COLO668 (cell line): Measurements from ENCODE around the gene VIPR2.

ENCODE experiments used
- DNase-seq: peaks from one replicate; lab custom pipeline; 2025; ENCODE audit not compliant: unreplicated experiment; lab: John Stamatoyannopoulos, UW

VIPR2 gene

GRCh38 chr7:159158125-159158887 lies 13.6 kb upstream of the VIPR2 start:
- no peak for DNase-seq

- no peak for DNase-seq
These were observed 13.0 kb upstream of the VIPR2 start for GRCh38 chr7:159157714-159158113.

GRCh38 chr7:159156436-159157245 lies 12.0 kb upstream of the VIPR2 start:
- DNase-seq = no peak

GRCh38 chr7:159155410-159155809 lies 10.7 kb upstream of the VIPR2 start:
- DNase-seq = no peak

DNA sequence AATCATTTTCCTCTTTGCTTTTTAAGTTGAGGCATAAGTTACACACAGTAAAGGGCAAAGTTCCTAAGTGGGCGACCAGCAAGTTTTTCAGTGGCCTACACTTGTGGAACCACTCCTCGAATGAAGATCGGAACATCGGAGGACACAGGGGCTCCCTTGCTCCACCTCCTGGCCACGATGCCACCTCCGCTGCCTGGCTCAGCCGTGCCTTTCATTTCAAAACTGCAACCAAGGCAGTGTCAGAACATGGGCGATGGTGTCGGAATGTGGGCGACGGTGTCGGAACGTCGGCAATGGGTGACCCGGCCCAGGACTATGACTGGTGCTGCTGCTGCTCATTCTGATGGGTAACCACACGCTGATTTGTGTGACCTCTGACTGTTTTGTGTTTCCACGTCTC lies 9.6 kb upstream of the VIPR2 start:
- peak; percentile 22 for DNase-seq

DNA sequence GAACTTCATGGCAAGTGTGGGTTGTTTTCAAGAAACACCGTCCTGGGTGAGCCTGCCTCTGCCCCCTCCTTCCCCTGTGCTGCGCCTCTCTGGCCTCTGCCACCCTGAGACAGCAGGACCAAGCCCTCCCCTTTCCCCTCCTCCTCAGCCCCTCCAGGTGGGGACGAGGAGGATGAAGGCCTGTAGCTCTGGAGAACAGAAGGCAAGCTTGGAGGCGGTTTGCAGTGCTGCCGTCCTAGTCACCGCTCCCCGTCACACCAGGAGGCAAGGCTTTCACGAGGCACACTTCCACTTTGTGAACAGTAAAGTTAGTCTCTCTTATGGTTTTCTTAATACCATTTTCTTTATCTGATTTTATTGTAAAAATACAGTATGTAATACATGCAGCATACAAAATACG lies 8.8 kb upstream of the VIPR2 start:
- no peak for DNase-seq

GRCh38 chr7:159152816-159153215 lies 8.1 kb upstream of the VIPR2 start:
- DNase-seq = no peak

GRCh38 chr7:159151231-159151630 lies 6.6 kb upstream of the VIPR2 start:
- no peak for DNase-seq

DNA sequence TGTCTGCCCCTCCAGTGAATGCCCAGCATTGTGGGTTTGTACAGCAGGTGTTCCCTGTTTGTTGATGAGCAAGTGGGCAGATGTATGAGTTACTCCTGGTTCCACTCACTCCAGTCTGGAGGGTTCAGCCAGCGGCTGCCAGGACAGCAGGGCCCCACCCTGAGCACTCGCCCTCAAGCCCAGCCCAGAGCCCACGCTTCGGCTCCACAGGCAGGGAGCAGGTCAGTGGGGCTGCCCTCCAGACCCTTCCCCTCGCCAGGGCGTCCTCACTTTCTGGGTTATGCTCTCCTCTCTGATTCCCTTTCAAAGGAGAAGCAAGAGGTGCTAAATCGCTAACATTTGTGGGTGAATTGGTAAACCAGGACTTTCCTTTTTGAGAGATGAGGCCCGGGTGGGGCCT lies 4.8 kb upstream of the VIPR2 start:
- peak; percentile 68 for DNase-seq

DNA sequence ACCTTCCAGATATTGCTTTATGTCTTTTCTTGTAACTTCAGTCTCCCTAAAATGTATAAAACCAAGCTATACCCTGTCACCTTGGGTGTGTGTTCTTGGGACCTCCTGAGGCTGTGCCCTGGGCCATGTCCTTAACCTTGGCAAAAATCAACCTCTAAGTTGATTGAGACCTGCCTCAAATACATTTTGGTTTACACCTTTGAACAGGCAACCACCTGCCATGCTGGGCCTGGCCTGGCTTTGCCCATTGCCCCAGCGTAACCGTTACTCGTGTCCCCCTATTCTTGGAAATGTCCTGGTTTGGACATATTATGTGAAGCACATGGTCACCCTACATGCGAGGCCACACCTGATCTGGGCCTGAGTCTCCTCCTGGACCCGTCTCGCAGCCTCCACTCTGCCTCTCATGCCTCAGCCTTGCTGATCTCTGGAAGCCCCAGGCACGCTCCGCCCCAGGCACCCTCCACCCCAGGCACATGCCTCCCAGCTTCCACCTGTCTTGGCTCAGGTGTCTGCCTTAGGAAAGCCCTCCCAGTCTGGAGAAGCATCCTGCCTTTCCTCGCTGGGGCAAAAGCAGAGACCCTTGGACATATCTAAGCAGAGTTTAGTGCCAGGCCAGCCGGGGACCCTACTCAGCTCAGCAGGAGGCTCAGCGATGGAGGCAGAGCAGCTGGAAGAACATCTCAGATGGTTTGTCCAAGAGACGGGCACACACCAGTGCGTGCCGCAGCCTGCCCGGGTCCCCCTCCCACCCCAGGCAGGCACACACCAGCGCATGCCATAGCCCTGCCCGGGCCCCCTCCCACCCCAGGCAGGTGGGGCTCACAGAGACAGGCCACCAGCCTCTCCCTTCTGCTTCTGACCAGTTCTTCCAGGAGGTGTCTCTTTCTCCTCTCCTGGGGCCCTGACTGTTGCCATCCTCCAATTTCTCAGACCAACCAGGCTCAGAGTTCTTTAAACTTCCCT lies 4.0 kb upstream of the VIPR2 start:
- DNase-seq = peak; percentile 46

DNA sequence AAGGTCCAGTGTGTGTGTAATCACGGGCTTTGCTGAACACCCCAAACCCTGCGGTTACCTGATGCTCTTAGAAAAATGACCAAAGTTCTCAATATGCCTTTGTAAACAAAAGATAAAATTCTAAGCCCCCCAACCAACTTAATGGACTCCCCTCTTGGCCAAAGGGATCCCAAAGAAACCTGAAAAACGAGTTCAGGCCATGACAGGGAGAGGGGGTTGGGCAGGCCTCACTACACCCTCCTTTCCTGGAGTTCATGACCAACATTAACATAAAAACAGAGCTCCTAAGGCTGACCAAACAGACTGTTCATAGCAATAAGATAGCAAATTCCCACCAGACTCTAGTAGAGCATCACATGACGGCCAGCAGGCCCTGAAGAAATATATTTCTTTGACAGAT lies 3.0 kb upstream of the VIPR2 start:
- DNase-seq = peak; percentile 39

DNA sequence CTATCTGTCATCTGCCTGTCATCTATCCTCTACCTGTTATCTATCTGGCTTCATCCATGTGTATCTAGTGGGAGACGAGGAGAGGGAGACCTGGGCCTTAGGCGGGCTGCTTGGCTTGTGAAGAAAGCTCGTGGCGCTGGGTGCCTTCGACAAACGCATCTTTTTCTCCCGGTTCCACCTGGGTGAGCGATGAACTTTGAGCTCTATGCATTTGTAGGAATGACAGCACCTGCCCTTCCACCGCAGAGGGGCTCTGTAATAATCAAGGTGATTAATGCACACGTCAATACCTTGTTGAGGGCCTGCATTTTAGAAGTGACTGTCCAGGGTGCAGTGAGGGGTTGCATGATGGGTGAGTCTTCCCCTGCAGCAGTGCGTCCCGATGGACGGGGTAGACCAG lies 2.6 kb upstream of the VIPR2 start:
- peak; percentile 61 for DNase-seq

DNA sequence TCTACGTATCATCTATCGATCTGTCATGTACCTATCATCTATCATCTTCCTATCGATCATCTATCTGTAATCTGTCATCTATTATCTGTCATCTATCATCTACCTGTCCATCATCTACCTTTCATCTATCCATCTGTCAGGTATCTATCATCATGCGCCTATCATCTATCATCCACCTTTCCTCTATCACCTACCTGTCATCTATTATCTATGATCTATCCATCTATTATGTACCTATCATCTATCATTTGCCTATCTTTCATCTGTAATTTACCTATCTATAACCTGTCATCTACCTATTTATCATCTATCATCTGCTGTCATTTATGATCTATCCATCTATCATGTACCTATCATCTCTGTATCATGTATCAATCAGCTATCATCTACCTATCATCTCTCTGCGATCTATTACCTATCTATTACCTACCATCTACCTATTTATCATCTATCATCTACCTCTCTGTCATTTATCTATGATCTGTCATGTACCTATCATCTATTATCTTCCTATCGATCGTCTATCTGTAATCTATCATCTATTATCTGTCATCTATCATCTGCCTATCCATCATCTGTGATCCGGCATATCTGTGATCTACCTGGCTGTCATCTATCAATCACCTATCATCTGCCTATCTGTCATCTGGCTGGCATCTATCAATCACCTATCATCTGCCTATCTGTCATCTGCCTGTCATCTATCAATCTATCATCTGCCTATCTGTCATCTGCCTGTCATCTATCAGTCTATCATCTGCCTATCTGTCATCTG lies 1.6 kb upstream of the VIPR2 start:
- DNase-seq = no peak

DNA sequence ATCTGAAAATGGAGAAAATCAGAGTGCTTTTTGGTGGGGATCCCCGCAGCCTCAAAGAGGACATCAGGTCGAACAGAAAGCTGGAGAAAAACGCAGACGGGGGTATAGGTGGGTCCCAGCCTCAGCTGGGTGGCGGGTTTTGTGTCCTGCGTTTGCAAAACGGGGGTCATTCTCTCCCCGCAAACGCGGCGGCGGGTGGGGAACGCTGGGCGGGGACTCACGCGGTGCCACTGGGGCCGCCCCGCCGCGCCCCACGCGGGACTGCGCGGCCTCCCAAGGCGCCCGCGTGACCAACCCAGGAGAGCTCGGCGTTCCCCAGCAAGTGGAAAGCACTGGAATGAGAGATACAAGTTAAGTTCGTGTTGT lies 806 bp upstream of the VIPR2 start:
- DNase-seq = no peak

DNA sequence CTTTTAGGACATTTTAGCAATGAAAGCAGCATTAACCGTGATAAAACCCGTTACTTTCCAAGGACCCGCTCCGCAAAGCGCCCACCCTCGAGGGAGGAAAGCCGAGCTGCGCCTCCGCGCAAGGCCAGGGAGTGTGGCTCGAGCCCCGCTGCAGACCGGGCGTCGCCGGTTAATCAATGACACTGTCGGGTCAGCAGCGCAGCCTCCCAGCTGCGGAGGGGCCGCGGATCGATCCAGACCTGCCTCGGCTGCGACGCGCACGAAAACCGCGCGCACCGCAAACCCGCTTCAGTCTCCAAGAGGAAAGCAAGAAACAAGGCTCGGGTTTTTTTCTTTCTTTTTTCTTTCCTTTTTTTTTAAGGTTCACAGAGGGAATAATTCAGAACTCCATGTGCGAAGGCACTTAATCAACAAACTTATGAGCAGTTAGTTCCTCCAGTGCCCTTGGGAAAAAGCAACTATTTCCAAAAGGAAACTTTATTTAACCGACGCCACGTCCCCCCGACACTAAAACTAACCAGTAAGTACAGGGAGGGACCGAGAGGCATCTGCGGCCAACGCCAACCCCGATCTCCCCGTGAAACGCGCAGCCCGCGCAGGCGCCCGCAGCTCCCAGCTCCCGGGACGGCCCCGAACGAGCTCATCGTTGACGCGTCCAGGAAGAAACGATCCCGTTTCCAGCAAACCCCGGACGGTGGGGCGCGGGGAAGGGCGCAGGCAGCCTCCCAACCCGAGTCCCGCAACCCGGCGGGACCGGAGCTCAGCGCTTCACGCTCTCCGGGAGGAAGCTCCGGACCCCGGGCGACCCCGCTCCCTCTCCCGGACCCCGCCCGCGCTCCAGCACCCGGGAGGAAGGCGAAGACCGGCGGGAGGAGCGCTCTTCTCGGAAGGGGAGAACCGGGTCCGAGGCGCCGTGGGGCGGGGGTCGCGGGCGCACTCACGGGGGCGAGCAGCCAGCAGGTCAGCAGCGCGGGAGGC lies 598 bp downstream of the VIPR2 start:
- peak; percentile 43 for DNase-seq

DNA sequence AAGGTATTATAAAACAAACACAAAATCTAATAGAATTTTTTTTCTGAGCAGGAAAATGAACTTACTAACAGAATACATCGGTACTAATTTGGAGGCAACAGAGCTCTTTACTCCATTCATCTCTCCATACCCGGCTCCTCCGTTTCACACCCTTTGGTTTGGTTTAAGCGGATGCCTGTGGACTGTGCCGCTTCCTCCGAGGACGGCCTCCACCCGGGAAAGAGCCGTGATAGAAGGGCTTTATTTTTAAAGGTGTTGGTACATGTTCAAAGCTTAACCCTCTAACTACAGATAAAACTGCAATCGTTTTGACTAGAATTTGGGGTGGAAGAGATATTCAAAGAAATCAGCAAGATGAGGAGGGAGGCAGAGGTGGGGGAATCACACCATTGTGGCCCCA lies 1.9 kb downstream of the VIPR2 start:
- DNase-seq = no peak

DNA sequence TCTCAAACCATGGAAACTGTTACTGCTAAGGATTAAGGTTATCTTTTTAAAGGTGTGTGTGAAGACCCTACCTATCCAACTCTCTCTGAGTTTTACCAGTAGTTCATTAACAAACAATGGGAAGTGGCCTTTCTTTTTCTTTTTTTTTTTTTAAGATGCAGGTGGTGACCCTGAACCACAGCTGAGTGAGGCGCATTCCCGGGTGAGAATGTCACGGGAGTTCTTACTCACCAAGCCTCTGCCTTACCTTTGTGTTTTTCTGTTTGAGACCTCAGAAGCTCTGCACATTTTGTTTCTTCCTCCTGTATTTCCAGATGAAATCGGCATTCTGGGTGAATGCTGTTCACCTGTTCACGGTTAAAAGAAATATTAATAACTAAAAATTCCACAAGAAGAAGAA lies 2.5 kb downstream of the VIPR2 start:
- DNase-seq = no peak

DNA sequence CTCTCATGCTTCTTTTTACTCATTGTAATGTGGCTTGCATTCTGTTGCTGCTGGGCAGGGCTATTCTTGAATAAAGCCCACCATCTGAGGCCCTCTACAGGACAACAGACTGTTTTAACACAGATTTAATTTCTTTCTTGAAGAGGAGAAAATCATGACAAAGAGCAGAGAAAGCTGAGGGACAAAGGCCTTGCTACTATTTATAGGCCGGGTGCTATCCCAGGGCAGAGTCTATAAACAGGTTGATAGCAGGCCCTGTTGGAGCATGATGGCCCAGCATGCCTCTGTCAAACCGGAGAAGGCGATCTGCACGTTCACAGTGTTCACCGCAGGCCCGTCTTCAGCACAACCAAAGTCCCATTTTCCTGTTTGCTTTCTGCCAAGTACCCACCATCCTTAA lies 3.0 kb downstream of the VIPR2 start:
- no peak for DNase-seq

DNA sequence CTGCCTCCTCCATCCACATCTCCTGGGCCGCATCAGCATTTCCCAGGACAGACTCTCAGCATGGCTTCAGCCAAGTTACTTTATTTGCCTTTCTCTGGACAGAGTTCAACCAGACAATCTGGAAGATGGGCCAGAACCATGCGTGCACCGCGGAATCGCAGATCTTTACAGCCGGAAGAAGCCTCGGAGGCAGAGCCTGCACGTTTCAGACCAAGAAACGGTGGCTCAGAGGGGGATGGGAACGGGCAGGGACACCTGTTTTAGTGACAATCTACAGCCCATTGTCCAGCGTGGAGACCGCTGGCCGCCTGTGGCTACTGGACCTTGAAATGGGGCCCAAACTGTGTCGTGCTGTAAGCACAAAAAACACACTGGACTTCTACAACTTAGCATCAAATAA lies 3.5 kb downstream of the VIPR2 start:
- no peak for DNase-seq
